VCaP (cell line): ENCODE measurements around the gene EIF2B5.

Experiments
- H3K27ac ChIP-seq: fragments of 450-650 bp; 2 replicates; pipeline ENCODE4 v1.5.1; 2017
- CTCF ChIP-seq: fragments of 450-650 bp; conservative IDR thresholded peaks from 2 replicates; pipeline ENCODE4 v1.5.1; 2017; ENCODE audit warnings: mild to moderate bottlenecking, moderate library complexity

EIF2B5 gene

GRCh38 chr3:184181596-184181995, 46.4 kb downstream of the EIF2B5 start:
- no peak for TF ChIP-seq CTCF
- H3K27ac ChIP-seq = no peak overlapping the region

DNA sequence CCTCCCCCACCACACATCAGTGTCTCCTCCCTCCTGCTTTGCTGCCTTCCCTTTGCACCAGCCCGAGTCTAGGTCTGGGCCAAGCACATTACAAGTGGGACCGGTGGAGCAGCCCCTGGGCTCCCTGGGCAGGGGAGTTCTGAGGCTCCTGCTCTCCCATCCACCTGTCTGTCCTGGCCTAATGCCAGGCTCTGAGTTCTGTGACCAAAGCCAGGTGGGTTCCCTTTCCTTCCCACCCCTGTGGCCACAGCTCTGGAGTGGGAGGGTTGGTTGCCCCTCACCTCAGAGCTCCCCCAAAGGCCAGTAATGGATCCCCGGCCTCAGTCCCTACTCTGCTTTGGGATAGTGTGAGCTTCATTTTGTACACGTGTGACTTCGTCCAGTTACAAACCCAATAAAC, 48.5 kb downstream of the EIF2B5 start:
- TF ChIP-seq CTCF = no peak
- peak overlapping the region; percentile 93; the same call in 1 of the 2 replicates for H3K27ac ChIP-seq

DNA sequence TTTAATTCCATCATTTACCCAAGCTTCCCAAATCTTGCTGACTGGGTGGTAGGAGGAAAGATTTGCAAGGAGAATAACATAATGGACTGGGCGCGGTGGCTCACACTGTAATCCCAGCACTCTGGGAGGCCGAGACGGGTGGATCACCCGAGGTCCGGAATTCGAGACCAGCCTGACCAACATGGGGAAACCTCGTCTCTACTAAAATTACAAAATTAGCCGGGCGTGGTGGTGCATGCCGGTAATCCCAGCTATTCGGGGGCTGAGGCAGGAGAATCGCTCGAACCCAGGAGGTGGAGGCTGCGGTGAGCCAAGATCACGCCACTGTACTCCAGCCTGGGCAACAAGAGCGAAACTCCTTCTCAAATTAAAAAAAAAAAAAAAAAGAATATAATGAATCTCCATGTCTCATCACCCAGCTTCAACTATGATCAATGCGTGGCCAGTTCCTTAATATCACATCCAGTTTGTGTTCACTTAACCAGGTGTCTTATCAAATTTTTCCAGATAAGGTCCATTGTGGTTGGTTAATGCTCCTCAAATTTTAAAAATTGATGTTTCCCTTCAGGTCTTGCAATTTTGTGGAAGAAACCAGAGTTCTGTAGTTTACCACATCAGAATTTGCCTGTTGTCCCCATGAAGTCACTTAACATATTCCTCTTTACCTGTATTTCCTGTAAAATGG, 49.5 kb downstream of the EIF2B5 start:
- H3K27ac ChIP-seq = peak overlapping the region; percentile 93
- TF ChIP-seq CTCF = no peak

GRCh38 chr3:184185461-184186183, 50.5 kb downstream of the EIF2B5 start:
- no peak for TF ChIP-seq CTCF
- H3K27ac ChIP-seq = peak overlapping the region; percentile 93

DNA sequence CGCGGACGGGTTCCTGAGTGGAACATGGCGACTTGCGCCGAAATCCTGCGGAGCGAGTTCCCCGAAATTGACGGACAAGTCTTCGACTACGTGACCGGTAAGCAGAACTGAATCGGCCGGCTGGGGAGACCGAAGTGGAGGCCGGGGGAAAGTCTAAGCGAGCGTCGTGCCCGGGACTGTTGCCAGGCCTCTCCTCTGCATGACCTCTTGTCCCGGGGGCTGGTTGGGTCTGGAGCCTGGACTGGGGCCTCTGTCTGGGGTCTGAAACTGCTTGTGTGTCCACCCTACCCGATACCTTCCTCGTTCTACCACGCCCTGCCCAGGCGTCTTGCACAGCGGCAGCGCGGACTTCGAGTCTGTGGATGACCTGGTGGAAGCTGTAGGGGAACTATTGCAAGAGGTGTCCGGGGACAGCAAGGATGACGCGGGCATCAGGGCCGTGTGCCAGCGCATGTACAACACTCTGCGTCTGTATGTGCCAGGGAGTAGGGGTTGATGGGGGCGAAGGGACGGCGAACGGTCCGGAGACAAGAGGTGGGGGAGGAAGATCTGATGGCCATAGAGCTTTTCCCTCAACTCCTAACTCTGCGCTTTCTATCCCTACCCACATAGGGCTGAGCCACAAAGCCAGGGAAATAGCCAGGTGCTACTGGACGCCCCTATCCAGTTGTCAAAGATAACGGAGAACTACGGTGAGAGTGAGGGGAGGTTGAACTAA, 51.2 kb downstream of the EIF2B5 start, which contains the start of gene ABCF3:
Gene ABCF3 (plus strand): TSS at position 16 of the 718 bp plus-strand sequence. CDS start 9 bp downstream, at position 25.
- TF ChIP-seq CTCF = no peak
- H3K27ac ChIP-seq = peak within 1 kb of the TSS; percentile 93

DNA sequence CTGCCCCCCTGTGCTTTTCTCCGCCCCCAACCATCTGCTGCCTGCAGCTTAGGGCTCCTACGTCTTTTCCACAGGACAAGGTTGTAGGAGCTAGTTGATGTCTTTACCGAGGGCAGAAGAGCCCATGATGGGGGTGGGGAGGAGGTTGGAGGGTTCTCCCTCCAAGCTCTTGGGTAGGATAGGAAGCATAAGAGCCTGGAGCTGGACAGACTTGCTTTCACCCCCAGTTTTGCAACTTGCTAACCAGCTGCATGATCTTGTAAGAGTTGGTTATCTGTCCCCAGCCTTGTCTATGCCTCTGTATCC, 51.7 kb downstream of the EIF2B5 start:
- H3K27ac ChIP-seq = peak overlapping the region; percentile 93; the same call in 1 of the 2 replicates
- TF ChIP-seq CTCF = no peak

DNA sequence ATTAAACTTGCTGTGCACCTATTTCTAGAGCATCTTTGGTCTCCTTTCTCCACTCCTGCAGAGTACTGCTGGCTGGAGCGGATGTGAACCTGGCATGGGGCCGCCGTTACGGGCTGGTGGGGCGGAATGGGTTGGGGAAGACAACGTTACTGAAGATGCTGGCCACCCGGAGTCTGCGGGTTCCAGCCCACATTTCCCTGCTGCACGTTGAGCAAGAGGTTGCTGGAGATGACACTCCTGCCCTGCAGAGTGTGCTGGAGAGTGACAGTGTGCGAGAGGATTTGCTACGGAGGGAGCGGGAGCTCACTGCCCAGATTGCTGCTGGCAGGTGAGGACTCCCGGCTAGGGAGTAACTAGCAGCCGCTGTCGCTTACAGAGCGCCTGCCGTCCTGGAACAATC, 52.9 kb downstream of the EIF2B5 start:
- TF ChIP-seq CTCF = no peak
- H3K27ac ChIP-seq = no peak overlapping the region
